Measurements from ENCODE around the gene TFEB. TPM values are rescaled to one million over a fixed set of nuclear protein-coding genes. Genes with fewer than 3 reads are reported as not detected.

The TFEB gene
- total RNA-seq, 2 donors from 2014 or later, result 36.0 to 40.1 TPM

DNA sequence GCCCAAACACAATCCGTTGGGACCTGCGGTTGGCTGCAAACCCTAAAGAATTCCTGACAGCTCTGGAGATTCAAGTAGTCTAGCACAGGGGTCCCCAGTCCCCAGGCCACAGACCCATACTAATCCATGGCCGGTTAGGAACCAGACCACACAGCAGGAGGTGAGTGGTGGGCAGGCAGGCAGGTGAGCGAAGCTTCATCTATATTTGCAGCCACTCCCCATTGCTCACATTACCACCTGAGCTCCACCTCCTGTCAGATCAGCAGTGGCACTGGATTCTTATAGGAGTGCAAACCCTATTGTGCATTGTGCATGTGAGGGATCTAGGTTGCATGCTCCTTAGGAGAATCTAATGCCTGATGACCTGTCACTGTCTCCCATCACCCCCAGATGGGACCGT, 16.6 kb downstream of the TFEB start:
- H3K9me3 Mint-ChIP-seq, result no peaks in the 10 kb centered on the region
- no peak overlapping the region for H3K4me3 Mint-ChIP-seq
- H3K36me3 Mint-ChIP-seq, result no peaks in the 10 kb centered on the region
- ATAC-seq (no peak), DNase-seq (ENCODE audit: low spot score) (no peak)
- peaks cover 62 to 64% of the 10 kb centered on the region in 2 donors for H3K4me1 Mint-ChIP-seq (ENCODE audit: low read depth in 2 of 2)
- no peak overlapping the region for H3K27ac Mint-ChIP-seq
- no peaks in the 10 kb centered on the region for H3K27me3 Mint-ChIP-seq

DNA sequence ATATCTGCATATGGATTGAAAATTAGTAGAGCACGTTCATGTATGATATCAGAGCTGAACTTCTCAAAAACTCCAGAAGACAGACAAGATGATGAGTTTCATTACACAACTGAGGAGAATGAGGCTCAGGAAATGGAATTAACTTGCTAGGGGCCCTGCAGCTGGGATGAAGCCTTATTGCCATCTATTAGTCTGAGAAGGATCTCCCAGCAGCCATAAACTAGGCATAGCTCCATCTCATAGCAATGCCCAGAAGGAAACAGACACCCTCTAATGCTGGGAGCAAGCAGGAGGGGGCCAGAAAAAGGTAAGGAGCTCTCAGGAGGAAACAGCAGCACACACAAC, 18.0 kb downstream of the TFEB start:
- no peak overlapping the region for H3K4me3 Mint-ChIP-seq
- H3K27ac Mint-ChIP-seq, result peak overlapping the region; percentile 47 to 61
- ATAC-seq, result no peak
- H3K36me3 Mint-ChIP-seq, result no peaks in the 10 kb centered on the region
- H3K27me3 Mint-ChIP-seq, result no peaks in the 10 kb centered on the region
- DNase-seq (ENCODE audit: low spot score), result no peak
- peaks cover 55 to 57% of the 10 kb centered on the region in 2 donors for H3K4me1 Mint-ChIP-seq (ENCODE audit: low read depth in 2 of 2)
- H3K9me3 Mint-ChIP-seq, result no peaks in the 10 kb centered on the region

DNA sequence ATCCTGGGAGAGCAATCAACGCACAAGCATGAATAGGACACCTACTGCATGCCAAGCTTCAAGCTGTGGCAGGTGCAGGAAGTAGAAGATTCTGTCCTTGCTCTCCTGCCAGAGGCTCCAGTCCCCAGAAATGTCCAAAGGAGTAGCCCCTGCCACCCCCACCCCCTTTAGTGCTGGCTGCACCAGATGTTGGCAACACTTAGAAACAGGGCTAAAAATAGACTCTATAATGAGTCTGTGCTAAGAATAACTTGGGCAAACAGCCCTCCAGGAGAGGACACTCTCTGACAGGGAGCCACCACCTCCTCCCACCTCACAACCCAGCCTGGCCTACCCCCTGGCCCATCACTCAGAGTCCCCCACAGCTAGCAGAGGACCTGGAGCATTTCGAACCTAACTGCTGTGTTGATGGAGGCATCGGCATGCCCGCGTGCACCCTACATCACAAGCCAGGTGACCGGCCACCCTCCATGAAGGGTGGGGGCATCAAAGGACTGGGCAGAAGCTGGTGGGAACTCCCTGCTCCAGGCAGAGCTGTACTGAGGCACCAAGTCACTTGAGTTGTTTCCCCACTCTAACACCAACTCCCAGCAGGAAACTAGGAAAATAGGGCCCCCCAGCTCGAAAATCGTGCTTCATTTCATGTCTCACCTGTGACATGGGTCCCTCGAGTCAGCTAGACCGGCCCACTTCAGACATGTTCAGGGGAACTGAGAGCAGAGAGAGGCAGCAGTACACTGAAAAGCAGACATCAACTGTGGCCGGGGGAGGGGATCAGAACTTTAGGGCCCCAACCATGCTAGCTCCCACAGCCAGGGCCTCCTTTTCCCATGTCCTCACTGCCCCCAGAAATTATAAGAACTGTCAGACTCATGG, 18.7 kb downstream of the TFEB start:
- H3K27me3 Mint-ChIP-seq, result no peaks in the 10 kb centered on the region
- no peaks in the 10 kb centered on the region for H3K9me3 Mint-ChIP-seq
- DNase-seq (ENCODE audit: low spot score) (no peak), ATAC-seq (no peak)
- peak overlapping the region; percentile 47 to 61 for H3K27ac Mint-ChIP-seq
- peak overlapping the region; percentile 45 for H3K4me3 Mint-ChIP-seq
- H3K36me3 Mint-ChIP-seq, result no peaks in the 10 kb centered on the region
- peaks cover 53 to 57% of the 10 kb centered on the region in 2 donors for H3K4me1 Mint-ChIP-seq (ENCODE audit: low read depth in 2 of 2)

DNA sequence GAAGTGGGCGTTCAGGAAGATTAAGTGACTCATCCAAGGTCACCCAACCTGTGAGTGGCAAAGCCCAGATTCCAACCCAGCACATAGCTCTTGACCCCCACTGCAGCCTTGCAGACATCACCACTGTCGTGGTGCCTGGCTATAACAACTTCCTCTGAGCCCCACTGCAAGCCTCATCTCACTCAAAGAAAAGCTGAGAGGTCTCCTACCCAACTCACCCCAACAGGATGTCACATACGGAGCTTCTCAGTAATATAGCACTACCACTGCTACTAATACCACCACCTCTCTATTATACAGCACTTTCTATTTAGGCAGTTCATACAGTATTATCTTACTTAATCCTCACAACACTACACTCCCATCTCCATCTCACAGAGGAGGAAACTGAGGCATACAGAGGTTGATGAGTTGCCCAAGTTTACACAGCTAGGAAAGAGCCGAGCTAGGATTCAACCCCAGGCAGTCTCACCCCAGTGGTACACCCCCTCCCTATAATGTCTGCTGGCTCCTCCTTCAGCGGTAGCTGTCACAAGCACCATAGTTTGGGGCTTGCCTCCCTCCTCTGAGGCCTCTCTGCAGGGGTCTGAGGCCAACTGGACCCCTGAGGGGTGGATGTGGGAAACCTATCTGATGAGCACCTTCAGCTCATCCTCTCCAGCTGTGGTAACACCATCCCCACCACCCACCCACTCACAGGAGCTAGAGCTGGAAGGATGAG, 19.5 kb downstream of the TFEB start:
- DNase-seq (ENCODE audit: low spot score), result no peak
- no peaks in the 10 kb centered on the region for H3K36me3 Mint-ChIP-seq
- H3K9me3 Mint-ChIP-seq, result no peaks in the 10 kb centered on the region
- ATAC-seq, result peak; percentile 36 to 77
- H3K27me3 Mint-ChIP-seq, result no peaks in the 10 kb centered on the region
- peaks cover 47 to 50% of the 10 kb centered on the region in 2 donors for H3K4me1 Mint-ChIP-seq (ENCODE audit: low read depth in 2 of 2)
- peak overlapping the region; percentile 45 for H3K4me3 Mint-ChIP-seq
- peak overlapping the region; percentile 47 to 61 for H3K27ac Mint-ChIP-seq

DNA sequence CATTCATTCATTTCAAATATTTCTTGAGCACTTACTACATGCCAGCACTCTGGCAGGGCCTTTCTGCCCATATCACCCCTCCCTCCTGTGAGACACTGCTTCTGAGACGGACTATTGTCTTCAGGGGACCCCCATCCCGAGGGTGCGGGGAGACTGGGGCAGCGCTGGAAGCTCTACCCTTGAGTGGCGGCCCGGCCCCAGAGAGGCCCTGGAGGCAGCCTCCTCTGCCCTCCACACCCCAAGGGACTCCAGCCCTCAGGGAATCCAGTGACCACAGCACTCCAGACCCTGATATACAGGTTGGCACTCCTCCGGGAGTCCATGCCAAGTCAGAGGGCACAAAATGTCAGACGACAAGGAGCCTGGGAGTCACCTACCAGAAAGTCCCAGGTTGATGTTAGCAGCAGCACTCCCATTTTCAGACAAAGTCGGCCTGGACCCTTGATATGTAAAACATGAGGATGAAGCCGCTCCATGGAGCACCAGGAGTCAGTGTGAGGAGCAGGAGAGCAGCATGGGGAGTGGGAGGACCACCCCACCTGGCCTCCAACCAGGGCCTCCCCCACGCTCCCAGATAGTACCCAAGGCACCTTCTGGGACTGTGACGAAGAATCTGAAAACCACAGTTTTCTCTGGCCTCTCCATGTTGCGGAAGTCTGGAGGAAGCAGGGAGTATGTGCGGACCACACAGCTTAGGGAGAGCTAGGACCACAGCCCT, 20.7 kb downstream of the TFEB start:
- no peak for ATAC-seq
- Mint-ChIP-seq H3K27me3 (no peaks in the 10 kb centered on the region), H3K4me3 (no peak overlapping the region), H3K27ac (peak overlapping the region; percentile 17 to 51), H3K4me1 (ENCODE audit: low read depth in 2 of 2) (peaks cover 42 to 46% of the 10 kb centered on the region in 2 donors), H3K9me3 (no peaks in the 10 kb centered on the region), H3K36me3 (no peaks in the 10 kb centered on the region)
- no peak for DNase-seq (ENCODE audit: low spot score)

DNA sequence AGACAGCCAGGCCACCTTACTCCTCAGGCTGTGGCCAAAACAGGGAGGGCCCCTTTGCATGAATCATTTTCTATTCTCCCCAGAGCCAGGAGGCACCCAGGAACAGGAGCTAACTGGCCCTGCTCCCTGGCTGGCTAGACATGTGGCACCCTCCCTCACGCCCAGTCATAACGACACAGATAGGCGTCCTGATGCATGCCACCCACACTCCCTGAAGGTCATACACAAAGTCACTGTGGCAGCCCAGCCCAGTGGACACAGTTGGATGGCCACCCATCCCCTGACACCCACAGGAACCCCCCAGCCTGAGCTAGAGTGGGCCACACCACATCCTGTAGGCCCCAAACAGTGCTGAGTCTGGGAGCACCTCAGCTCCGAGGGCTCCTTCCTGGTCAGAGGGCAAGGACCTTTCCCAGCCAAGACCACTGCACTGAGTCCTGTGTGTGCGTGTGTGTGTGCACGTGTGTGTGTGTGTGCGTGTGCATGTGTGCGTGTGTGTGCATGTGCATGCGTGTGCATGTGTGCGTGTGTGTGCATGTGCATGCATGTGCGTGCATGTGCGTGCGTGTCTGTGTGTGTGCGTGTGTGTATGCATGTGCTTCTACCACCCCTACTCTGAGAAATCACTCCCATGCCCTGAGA, 21.6 kb downstream of the TFEB start:
- DNase-seq (ENCODE audit: low spot score) (peak; percentile 77), ATAC-seq (peak; percentile 89 to 92)
- Mint-ChIP-seq H3K9me3 (no peaks in the 10 kb centered on the region), H3K4me3 (peak overlapping the region; percentile 25), H3K4me1 (ENCODE audit: low read depth in 2 of 2) (peaks cover 41 to 45% of the 10 kb centered on the region in 2 donors), H3K27ac (peak overlapping the region; percentile 17 to 51), H3K27me3 (no peaks in the 10 kb centered on the region), H3K36me3 (no peaks in the 10 kb centered on the region)

DNA sequence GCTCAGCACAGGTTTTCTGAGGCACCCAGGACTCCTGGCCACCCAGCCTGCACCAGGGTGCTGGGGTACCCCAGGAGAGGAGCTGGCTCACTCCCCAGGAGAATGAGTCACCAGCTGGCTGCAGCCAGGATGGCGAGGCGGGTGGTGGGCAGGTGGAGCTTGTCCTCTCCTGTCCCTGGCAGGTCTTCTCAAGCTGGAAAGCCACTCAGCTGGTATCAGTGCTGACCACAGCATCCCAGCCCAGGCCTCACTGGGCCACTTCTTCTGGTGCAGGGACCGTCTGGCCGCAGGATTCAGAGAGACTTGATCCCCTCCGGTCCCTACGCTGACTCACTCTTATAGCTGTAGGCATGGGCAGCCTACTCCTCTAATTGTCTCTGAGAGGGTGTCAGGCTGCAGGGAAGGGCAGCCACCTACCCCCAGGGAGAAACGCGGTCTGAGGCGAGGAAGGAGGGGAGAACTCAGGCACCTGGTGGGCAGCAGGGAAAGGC, 22.2 kb downstream of the TFEB start:
- Mint-ChIP-seq H3K9me3 (no peaks in the 10 kb centered on the region), H3K27ac (peak overlapping the region; percentile 17 to 51)

DNA sequence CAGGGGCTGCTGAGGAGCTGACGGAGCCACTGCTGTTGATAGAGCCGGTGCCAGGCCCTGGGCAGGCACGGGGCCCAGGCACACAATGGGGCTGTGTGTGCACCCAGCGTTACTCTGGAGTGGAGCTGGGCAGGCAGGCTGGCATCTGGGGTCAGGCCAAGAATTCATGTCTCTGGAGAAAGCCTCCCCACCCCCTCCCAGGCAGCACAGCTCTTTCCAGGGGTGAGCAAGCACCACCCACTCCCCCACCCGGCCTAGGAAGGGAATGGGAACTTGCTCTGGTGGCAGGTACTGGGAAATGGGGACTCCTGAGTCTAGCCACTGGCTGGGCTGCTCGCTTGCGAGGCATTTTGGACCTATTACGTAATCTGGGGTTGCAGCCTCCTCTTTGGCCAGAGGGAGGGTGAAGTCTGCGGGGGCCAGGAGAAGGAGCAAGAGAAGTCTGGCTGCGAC, 22.7 kb downstream of the TFEB start:
- Mint-ChIP-seq H3K4me3 (no peak overlapping the region), H3K27me3 (no peaks in the 10 kb centered on the region), H3K36me3 (no peaks in the 10 kb centered on the region), H3K27ac (no peak overlapping the region), H3K4me1 (ENCODE audit: low read depth in 2 of 2) (peaks cover 49 to 55% of the 10 kb centered on the region in 2 donors), H3K9me3 (no peaks in the 10 kb centered on the region)
- no peak for DNase-seq (ENCODE audit: low spot score)
- no peak for ATAC-seq

More for the DNA sequence above, 22.2 kb downstream of the TFEB start:
- ATAC-seq (no peak), DNase-seq (ENCODE audit: low spot score) (no peak)
- Mint-ChIP-seq H3K4me3 (peak overlapping the region; percentile 25), H3K36me3 (no peaks in the 10 kb centered on the region), H3K27me3 (no peaks in the 10 kb centered on the region), H3K4me1 (ENCODE audit: low read depth in 2 of 2) (peaks cover 44 to 50% of the 10 kb centered on the region in 2 donors)

DNA sequence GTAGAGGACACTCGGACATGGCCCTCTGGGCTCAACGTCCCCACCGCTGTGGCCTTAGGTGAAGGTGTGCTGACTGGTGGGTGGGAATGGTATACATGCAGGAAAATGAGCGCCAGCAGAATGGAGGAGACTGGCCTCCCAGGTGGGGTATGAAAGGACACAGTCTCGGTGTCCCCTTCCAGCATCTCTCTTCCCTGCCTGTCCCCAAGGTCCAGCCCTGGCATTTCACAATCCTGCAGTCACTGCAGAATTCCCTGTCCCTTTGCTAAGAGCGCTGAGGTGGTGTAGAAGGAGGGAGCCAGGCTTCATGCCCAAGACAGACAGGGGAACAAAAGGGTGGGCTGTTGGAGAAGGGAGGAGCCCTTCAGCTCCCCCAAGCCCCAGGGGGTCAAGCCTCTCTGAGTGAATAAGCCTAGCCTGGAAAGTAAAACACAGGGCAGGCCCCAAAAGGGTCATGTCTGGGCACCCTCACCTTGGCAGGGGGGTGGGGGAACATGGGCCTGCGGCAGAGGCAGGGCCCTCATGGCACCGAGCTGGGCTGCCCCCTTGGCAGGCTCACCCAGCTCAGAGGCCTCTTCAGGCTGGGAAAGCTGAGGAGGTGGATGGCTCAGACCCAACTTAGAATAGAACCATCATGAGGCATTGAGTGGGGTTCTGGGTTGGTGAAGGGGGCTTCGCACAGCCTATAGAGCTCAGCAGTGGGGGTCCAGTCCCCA, 23.9 kb downstream of the TFEB start:
- DNase-seq (ENCODE audit: low spot score) (no peak), ATAC-seq (no peak)
- H3K4me3 Mint-ChIP-seq, result no peak overlapping the region
- peaks cover 47 to 55% of the 10 kb centered on the region in 2 donors for H3K4me1 Mint-ChIP-seq (ENCODE audit: low read depth in 2 of 2)
- no peaks in the 10 kb centered on the region for H3K36me3 Mint-ChIP-seq
- no peaks in the 10 kb centered on the region for H3K27me3 Mint-ChIP-seq
- no peaks in the 10 kb centered on the region for H3K9me3 Mint-ChIP-seq
- H3K27ac Mint-ChIP-seq, result peak overlapping the region in 1 of 2 donors; percentile 30

DNA sequence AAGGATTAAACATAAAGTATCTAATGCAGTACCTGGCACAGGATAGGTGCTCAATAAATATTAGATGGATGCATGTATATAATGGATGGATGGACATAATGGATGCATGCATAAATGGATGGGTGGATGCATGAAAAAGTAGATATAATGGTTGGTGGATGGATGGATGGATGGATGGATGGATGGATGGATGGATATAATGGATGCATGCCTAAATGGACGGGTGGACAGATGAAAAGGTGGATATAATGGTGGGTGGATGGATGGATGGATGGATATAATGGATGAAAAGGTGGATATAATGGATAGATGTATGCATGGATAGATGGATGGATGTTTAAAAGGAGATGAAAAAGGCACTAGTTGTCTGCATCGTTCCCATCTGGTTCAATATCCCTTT, 26.0 kb downstream of the TFEB start:
- no peak for DNase-seq (ENCODE audit: low spot score)
- H3K9me3 Mint-ChIP-seq, result no peaks in the 10 kb centered on the region
- peaks cover 59 to 67% of the 10 kb centered on the region in 2 donors for H3K4me1 Mint-ChIP-seq (ENCODE audit: low read depth in 2 of 2)

DNA sequence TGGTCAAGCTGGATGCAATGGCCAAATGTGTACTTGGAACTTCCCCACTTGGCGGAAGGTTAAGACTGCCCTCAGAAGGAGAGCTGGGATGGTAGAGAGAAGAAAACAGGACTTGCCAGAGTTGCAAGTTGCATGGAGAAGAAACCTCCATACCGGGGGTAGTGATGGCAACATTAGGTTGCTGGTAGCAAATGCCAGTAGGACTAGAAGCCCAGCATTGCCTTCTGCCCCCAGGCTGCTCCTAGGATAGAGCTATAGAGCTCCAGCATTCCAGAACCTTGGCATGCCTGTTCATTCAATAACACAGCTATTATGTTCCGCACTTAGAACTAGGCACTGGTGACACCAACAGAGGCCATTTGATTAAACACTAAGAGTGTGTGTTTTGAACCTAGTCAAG, 26.6 kb downstream of the TFEB start:
- DNase-seq (ENCODE audit: low spot score), result no peak
- ATAC-seq, result no peak
- no peaks in the 10 kb centered on the region for H3K27me3 Mint-ChIP-seq
- no peaks in the 10 kb centered on the region for H3K9me3 Mint-ChIP-seq
- peak overlapping the region in 1 of 2 donors; percentile 95 for H3K27ac Mint-ChIP-seq
- peaks cover 58 to 64% of the 10 kb centered on the region in 2 donors for H3K4me1 Mint-ChIP-seq (ENCODE audit: low read depth in 2 of 2)
- no peaks in the 10 kb centered on the region for H3K36me3 Mint-ChIP-seq
- no peak overlapping the region for H3K4me3 Mint-ChIP-seq

More for the DNA sequence above, 26.0 kb downstream of the TFEB start:
- Mint-ChIP-seq H3K27me3 (no peaks in the 10 kb centered on the region), H3K27ac (no peak overlapping the region), H3K4me3 (no peak overlapping the region), H3K36me3 (no peaks in the 10 kb centered on the region)
- no peak for ATAC-seq

DNA sequence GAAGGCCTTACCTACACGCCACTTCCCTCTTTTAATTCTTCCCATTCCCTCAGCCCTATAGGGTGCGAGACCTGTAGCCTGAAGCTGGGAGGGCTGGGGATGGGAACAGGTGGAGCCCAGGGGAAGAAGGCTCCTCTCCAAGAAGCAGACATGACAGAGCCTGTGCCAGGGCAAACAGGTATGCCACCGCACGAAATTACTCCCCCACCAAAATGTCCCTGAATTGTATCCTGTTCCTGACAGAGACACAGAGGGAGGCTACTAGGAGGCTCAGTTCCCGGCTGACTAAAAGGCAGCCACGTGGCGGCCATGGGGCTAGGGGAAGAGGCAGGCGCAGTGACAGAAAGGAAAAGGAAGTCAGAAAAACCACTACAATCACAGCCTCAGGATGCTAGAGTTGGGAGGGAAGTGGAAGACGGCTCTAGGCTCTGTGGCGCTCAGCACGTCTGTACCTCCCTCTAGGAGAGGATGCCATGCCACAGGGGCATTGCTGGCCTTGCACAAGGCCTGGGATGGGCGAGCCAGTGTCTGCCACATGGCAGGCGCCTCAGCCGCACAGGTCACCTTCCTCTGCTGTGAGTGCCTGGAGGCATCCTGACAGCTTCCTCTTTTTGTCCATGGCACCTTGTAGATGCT, 27.7 kb downstream of the TFEB start:
- no peaks in the 10 kb centered on the region for H3K27me3 Mint-ChIP-seq
- peak overlapping the region; percentile 82 for H3K4me3 Mint-ChIP-seq
- DNase-seq (ENCODE audit: low spot score) (no peak), ATAC-seq (peak; percentile 41 to 57)
- H3K27ac Mint-ChIP-seq, result peak overlapping the region; percentile 95
- H3K36me3 Mint-ChIP-seq, result no peaks in the 10 kb centered on the region
- no peaks in the 10 kb centered on the region for H3K9me3 Mint-ChIP-seq
- H3K4me1 Mint-ChIP-seq (ENCODE audit: low read depth in 2 of 2), result peaks cover 55% of the 10 kb centered on the region in 2 donors

Measured in natural killer cell treated with Interleukin-12 subunit alpha and Interleukin-12 subunit beta and Interleukin-15 and Interleukin-18, amount 100 ng/mL, for 72 hours (primary cell).